Endometrial microvascular endothelial cells (primary cell): ENCODE measurements around the gene SORCS3. TPM values are rescaled to one million over a fixed set of nuclear protein-coding genes. Genes with fewer than 3 reads are reported as not detected.

ENCODE experiments used
- in situ Hi-C: cut with HindIII; loops from 2 replicates; pipeline ENCODE4 v1.10.0; 2017; ENCODE audit warnings: low sequenced_read_pairs, low pct_unique_long_range_greater_than_20kb; ENCODE audit errors: inconsistent ontology term
- total RNA-seq: library from RNA; depleted of rRNA; stranded (reverse); fragments of >200 nt; gene quantifications from one replicate; pipeline ENCODE4 v1.2.3, GENCODE V29; 2015; ENCODE audit errors: inconsistent ontology term

SORCS3 gene
- total RNA-seq, 1 donor from 2014 or later, result not detected

DNA sequence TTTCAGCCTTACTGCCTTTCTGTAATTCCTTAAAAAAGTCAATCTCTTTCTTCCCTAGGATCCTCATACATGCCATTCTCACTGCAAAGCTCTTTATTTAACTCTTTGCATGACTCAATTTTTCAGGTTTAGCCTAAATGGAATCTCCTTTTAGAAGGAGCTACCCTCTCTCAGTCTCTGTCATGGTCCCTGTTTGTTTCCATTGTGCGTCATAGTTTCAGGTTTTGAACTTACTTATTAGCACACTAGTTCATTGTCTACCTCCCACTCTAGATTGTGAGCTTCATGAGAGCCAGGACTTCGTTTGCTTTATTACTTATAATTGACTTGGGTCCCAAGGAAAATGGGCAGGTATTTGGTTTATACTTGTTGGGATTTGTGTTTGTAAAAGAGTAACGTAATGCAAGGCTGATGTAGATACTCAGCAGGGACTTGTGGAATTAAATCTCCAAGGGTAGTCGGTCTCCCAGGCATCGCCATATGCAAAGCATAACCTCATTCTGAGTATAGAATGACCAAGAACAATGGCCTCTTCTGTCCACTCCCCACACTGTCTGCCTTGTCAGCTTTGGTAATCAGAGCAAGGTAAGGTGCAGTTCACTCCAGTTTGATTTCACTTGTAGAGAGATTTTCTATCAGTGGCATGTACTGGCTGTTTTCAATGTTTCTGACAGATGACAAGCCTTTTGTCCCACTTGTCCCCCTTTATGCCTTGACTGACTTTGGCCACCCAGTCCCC, 252.0 kb downstream of the SORCS3 start:
- in situ Hi-C loops, result no loop called here

DNA sequence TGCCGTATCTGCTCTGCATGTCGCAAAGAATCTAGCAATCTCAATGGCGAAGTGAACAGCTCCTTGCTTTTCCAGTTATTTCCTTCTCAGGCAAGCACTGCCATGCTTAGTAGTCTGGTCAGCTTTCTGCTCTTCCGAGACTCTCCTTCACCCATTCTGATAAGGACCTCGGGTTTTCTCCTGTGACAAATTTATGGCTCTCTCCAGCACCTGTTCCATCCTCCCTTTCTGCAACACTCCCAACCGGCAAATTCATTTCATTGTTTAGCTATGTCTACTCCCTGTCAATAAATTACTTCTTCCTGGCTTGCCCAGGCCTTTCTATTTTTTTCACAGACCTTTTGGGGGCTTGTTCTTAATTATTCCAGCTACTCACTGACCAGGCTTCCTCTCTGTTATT, 252.6 kb downstream of the SORCS3 start:
- in situ Hi-C loops, result no loop called here

DNA sequence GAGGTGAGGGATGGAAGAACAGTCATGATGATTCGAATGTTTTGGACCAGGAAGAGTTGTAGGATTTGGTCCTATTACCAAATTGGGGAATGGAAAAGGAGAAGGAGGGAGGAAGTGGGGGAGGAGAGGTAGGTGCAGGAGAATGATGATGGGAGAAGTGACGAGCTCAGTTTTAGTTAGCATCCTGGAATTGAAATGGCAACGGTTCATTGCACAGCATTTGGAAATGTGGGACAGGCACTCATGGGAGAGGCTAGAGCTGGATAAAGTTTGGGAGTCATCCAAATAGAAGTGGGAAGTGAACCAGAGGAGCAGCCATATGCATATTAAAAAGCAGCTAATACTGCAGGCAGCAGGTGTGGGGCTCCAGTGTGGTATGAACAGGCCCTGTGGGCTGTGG, 253.6 kb downstream of the SORCS3 start:
- in situ Hi-C loops, result no loop called here

DNA sequence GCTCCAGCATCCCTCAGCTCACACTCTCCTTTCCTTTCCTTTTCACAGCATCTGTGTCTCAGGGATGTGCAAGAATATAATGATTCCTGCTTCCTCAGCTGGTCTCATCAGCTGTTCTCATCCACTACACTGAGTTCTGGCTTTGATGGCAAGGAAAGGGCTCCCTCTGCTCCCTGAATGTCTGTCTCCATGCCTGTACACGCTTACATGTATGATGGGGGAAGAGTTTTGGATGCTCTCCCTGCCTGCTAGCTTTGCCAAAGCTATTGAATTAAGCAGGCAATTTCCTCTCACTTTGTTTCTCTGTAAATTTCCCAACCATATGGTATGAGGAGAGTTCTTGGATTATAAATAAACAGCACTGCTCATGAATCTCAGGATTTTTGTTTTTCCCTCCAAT, 254.5 kb downstream of the SORCS3 start:
- in situ Hi-C loops, result no loop called here

DNA sequence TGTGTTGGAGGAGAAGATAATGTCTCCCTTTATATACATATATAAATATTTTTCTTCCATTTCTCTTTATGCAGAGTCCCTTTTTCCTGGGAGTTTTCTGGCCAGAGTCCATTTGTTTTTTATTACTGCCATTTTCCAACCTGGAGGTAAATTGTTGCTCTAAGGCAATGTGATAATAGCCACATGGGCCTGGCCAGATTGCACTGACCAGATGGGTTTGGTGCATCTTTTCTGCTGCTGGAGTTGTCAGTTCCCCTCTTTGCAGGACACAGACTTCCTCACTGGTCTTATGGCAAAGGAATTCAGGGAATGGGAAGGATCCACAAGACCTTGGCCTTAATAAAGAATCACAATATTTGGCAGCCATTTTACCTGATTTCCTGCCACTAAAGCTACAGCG, 254.9 kb downstream of the SORCS3 start:
- in situ Hi-C loops, result no loop called here

DNA sequence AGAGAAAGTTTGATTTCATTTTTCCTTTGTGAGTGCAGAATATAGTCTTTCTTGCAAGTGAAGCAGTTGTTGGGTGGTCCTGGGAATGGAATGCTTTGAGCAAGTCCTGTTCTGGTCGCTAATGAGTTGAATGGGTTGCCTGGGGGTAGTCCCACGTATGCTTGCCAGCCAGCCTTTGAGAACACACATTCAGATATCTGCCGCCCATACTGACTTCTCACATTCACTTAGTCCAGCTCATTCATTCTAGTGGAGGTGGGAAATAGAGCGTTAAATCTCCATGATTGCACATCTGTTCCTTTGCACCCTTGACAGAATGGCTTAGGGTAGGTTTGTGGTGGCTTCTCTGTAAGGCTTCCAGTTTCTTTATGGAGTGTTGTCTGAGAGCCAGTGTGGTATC, 256.6 kb downstream of the SORCS3 start:
- in situ Hi-C loops, result no loop called here

DNA sequence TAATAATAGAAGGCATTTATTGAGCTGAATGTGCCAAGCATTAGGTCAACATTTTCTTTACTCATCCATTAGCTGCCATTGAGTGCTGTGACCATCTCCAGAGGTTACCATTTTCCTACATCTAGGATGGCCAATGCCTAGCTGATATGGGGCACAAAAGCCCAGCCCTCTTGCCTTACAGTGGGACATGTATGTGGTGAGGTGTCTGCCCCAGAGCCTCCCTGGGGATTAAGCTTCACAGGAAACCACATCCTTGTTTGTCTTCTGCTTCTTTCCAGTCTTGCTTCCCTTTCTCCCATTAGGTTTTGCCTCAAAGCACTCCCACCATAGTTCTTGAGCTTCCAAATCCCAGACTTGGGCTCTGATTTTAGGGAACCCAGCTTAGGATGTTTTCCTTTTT, 258.7 kb downstream of the SORCS3 start:
- in situ Hi-C loops, result no loop called here

DNA sequence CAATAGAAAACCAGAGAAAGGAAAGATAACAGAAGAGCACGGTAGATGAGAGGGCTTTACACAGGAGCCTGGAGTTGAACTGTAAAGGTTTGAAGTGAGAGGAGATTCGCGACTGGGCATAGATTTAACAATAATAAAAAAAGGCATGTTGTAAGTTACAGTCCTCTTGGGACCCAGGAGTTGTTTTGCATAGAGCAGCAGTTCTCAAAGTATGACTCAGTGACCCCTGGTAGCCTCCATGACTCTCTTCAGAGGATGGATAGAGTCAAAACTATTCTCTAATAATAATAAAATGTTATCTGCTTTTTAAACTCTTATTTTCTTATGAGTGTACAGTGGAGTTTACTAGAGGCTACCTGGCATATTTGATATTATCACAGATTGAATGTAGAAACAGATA, 262.3 kb downstream of the SORCS3 start:
- in situ Hi-C loops, result no loop called here

DNA sequence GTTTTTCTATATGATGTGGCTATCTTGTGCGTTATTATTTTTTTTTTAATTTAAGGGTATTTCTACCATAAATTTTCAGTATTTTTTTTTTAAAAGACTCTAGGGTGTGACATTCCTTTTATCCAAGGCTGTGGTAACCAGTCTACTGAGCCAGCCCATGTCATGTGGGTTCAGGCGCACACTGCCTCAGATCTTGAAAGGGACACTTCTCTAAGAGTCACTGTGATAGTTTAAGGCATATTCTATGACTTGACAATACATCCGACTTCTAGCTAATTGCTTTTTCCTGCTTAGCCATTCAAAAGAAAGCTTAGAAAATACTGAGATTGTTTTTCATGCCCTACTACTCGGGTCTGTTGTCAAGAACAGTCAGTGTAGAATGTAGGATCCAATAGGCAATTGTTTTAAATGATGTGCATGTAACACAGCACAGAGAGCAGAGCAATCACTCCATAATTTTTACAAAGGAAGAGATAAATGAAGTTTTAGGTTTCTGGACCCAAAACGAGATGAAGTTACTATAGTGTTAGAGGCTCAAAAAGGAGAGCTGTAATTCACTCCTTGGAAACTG, 263.7 kb downstream of the SORCS3 start:
- in situ Hi-C loops, result no loop called here

DNA sequence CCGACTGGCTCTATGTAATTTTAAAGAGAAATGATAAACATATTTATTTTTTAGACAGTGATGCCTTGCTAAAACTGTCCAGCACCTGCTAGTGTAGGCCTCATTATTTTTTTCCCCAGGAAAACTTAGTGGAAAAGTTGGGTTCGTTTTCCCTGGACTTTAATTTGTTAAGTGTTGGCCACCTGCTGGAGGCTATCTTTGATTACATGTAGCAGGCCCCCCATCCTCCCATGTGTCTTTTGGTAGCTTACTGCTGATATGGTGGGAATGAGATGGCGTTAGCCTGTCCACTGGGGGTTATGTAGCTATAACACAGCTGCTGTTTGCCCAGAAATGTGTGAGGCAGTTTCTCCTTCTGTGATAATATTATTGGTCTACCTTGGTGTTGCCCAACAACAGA, 265.0 kb downstream of the SORCS3 start:
- in situ Hi-C loops, result no loop called here

DNA sequence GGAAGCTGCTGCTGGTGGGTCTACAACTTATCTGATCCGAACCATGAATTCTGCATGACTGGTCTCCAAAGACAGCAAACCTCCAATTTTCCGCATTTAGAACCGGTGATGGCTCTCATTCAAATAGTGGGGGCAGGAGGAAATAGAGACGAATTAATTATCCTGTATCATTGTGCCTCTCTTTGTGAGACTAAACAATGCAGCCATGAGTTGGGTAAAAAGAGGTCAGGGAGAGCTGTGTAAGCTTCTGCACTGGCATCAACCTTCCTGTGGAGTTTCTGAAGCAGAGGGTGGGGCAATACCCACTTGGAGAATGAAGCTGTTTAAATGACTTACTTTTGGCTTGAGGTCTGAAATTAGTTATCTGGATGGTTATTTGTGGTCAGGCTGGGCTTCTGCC, 266.4 kb downstream of the SORCS3 start:
- in situ Hi-C loops, result no loop called here

DNA sequence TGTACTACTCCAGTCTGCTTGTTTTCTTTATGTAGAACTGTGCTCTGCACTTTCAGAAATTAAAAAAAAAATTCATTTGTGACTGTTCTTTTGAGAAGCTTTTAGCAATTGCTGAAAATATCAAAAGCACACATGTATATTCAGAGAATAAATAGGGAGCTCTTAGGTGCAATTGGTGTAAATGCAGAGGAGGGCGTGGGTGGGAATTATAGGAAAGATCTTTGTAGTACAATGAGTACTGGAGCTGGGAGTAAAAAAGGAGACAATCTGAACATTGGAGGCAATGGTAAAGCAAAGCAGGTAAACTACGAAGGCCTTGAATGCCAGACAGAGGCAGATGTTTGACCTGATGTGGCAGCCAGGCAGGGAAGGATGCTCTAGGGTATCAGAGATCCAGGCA, 267.5 kb downstream of the SORCS3 start:
- in situ Hi-C loops, result no loop called here

DNA sequence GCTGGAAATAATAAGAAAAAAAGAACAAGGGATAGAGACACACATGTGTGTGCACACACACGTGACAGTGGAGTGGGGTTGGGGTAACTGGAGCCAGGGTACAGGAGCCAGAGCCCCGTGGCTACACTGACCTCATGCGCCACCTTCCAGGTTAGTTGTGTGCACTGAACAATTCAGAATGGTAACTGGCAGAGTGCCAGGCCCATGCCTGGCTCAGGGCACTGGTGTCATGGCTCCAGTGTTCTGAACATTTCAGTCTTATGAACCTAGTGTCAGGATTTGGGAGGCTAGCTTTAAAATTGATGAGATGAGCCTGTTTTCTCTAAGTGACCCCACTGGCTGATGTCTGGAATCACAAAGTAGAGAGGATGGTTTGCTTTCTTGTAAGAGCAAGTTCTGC, 269.6 kb downstream of the SORCS3 start:
- in situ Hi-C loops, result no loop called here

DNA sequence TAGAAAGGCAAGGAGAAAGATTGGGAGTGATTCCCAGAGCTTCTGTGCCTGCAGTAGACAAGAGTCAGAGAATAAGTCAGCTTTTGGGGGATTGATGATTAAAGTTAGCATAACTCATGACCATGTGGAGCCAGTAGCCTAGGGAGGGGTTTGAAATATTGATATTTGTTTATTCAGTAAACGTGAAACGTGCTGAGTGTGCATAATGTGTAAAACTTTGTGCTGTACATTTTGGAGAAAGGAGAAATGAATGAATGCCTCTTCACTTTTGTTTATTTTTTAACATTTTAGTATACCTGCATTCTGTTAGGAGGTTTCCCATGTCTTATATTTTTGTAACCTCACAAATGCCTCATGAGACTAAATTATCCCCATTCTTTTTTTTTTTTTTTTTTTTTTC, 272.3 kb downstream of the SORCS3 start:
- in situ Hi-C loops, result no loop called here

DNA sequence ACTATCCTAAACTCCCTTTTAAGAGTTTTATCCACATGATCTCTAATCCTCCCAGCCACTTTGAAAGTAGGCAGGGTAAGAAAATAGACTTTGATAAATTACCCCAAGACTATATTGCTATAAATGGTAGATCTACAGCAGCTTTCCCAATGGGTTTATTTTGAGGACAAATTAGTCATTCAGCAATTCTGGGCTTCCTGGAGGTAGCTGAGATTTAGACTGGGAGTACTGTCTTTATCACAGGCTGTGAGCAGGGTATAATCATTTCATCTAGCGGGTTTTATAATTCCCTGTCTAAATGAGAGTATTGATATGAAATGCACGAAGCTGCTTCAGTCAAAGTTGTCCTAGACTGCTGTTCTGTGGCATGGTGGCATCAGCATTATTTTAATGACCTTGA, 279.4 kb downstream of the SORCS3 start:
- in situ Hi-C loops, result no loop called here

DNA sequence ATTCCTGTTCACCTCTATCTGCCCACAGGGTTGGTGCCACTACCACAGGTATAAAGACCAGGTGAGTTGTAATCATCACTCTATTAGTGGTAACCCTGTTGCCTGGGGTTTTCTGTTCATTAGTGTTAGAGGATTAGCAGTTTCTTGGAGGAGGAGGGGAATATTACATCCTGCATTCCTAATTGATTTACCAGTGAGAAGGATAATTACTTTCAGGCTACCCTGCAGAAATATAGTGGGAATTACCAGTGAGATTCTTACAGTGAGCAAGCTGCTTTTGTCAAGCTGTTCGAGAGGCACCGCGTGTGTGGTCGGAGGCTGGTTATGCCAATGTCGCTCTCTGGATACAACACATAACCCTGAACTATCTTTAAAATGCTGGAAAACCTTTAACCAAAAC, 280.7 kb downstream of the SORCS3 start:
- in situ Hi-C loops, result no loop called here

DNA sequence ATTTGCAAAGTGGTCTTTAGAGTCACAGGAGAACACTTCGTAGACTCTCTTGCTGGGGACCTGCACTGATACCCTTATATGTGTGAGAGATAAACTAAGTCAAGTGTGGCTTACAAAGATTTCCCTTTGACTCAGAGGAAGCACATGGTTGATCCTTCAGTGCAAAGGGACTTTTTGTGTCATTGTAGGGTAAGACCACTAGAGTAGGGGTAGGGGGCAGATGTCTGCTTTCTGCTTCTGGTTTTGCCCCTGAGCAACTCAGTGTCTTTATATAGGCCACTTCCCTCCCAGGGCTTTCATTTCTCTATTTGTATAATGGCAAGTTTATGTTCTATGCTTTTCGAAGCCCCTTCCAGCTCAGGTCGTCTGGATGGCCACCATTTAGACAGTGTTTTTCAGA, 281.7 kb downstream of the SORCS3 start:
- in situ Hi-C loops, result no loop called here

DNA sequence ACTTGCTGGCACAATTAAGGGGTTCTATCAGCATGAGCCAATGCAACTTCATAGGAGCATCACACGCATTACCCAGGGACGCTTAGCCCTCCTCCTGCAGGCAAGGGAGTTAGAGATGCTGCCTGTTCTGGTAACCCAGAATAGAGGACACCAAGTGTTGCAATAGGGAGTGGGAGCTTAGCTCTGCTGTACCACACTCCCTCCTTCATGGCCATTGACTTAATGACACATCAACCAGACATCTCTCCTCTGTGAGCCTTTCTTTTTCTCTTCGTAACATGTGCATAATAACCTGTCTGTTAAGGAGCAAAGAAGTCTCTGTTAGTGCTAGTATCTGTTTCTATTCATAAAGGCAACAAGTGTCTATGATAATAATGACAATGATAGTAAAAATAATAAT, 282.4 kb downstream of the SORCS3 start:
- in situ Hi-C loops, result no loop called here

DNA sequence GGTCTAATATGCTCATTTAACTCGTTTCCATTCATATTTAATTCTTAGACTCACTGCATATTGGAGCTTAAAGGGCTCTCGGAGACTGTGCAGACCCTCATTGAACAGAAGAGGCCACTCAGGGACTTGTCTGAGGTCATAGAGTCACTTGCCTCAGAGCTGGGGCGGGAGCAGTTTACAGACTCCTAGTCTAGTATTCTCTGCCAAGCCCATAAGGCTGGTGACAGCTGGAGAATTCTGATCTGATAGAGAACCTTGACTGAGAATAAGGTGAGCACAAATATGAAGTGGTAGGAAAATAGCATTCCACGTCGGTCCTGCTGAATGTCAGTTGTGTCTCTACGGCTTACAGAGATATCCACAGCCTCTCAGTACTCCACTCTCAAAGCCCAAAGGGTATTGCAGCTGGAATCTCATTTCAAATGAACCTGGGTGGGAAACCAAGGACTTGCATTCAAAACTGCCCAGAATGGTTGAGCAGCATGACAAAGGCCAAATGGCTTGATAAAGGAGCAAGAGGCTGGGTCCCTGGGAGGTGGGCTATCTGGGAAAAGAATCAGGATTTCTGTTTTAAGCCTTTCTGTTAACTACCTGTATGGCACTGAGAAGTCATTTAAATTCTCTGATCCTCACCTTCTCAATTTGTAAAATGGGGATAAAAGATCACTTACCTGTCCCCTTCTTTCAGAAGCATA, 283.2 kb downstream of the SORCS3 start:
- in situ Hi-C loops, result no loop called here

DNA sequence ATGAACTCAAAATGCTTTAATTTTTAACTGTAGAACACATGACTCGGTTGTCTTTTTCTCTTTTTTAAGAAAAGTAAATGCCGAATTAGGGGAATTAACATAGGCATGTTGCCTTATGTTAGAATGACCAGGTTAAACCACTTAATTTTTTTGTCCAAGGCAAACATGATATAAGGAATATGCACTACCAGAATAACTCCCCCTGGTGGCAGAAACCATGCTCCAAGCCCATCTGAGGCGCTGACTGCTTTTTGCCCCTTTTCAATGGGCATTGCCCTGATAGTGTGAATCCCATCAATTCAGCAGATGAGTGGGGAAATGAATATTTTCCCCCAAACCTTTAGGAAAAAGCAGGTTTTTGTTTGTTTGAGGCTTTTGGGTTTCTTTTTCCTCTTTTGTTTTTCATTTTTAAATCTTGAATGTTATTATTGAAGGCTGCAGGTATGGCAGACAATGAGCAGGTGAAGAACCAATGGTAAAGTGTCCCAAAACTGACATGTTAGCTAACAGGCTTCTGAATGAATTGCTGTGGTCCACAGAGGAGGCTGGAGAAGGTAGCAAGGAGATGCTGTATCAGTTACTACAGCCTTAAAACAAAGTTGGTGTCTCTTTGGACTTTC, 284.3 kb downstream of the SORCS3 start:
- in situ Hi-C loops, result no loop called here
